SK-N-SH (cell line): ENCODE results near the gene CPEB2.

Experiments
- CTCF ChIP-seq: fragments of 200-600 bp; sonication (generic); IDR thresholded peaks from 2 replicates; pipeline ENCODE4 v1.6.1; 2017; ENCODE audit warnings: antibody characterized with exemption, mild to moderate bottlenecking, moderate library complexity
- EP300 ChIP-seq, 2 experiments: IDR thresholded peaks; 2 replicates each; pipeline versions ENCODE4 v1.4.0 to v1.6.1; 2012; ENCODE audit warnings: borderline replicate concordance in 1 of 2, low read depth in 1 of 2, low read length in 1 of 2
- EZH2phosphoT487 ChIP-seq: fragments of 200-600 bp; sonication (generic); IDR thresholded peaks from 2 replicates; pipeline ENCODE4 v1.6.1; 2017; ENCODE audit warnings: low read depth, mixed run types, mild to moderate bottlenecking, antibody characterized with exemption, moderate library complexity, borderline replicate concordance
- FOXM1 ChIP-seq: IDR thresholded peaks from 2 replicates; pipeline ENCODE4 v1.4.0; 2012; ENCODE audit warnings: low read depth, mild to moderate bottlenecking
- MAX ChIP-seq: IDR thresholded peaks from 2 replicates; pipeline ENCODE4 v1.4.0; 2012; ENCODE audit warnings: low read depth
- NFIC ChIP-seq: IDR thresholded peaks from 2 replicates; pipeline ENCODE4 v1.4.0; 2012; ENCODE audit warnings: borderline replicate concordance
- NRF1 ChIP-seq: IDR thresholded peaks from 2 replicates; pipeline ENCODE4 v1.6.1; 2012; ENCODE audit warnings: low read depth, mild to moderate bottlenecking, low read length
- POLR2AphosphoS5 ChIP-seq: IDR thresholded peaks from 2 replicates; pipeline ENCODE4 v1.6.1; 2012; ENCODE audit warnings: low read depth, low read length
- RCOR1 ChIP-seq: fragments of 150-350 bp; IDR thresholded peaks from 2 replicates; pipeline ENCODE4 v1.6.1; 2017; ENCODE audit warnings: antibody characterized with exemption, low read length
- REST ChIP-seq: IDR thresholded peaks from 2 replicates; pipeline ENCODE4 v1.6.1; 2012; ENCODE audit warnings: mild to moderate bottlenecking, low read depth, low read length, moderate library complexity
- TCF12 ChIP-seq: IDR thresholded peaks from 2 replicates; pipeline ENCODE4 v1.4.0; 2012
- USF2 ChIP-seq: fragments of 150-350 bp; IDR thresholded peaks from 2 replicates; pipeline ENCODE4 v1.6.1; 2017; ENCODE audit warnings: antibody characterized with exemption, low read length, low read depth, borderline replicate concordance

GRCh38 chr4:15012017-15012788 lies 9.9 kb downstream of the CPEB2 start:
- no peak for TF ChIP-seq CTCF
- TF ChIP-seq REST, result no peak
- TF ChIP-seq EP300 (IDR thresholded peaks at IDR 0.05; ENCODE audit: borderline replicate concordance in 1 of 2, low read depth in 1 of 2, low read length in 1 of 2), result no peak
- no peak for TF ChIP-seq EZH2phosphoT487
- TF ChIP-seq RCOR1, result no peak
- no peak for TF ChIP-seq NRF1
- TF ChIP-seq USF2, result no peak
- no peak for TF ChIP-seq MAX
- no peak for TF ChIP-seq POLR2AphosphoS5
- TF ChIP-seq FOXM1, result no peak
- no peak for TF ChIP-seq NFIC
- TF ChIP-seq TCF12, result no peak
